GM18498 (cell line): ENCODE data around the gene NID2.

Source experiments
- ATAC-seq: cut with Tn5 transposase; IDR thresholded peaks from one replicate; pipeline ENCODE4 v1.9.1; 2021; ENCODE audit warnings: mild to moderate bottlenecking, moderate library complexity; ENCODE audit not compliant: unreplicated experiment

The NID2 gene

GRCh38 chr14:51962711-51963110 is 106.1 kb downstream of the NID2 start:
- no peak for ATAC-seq

GRCh38 chr14:51960866-51961265 is 108.0 kb downstream of the NID2 start:
- no peak for ATAC-seq

- no peak for ATAC-seq
Observed at GRCh38 chr14:51959928-51960327, 108.9 kb downstream of the NID2 start.

GRCh38 chr14:51957950-51958349 is 110.9 kb downstream of the NID2 start:
- no peak for ATAC-seq
